Left renal pelvis (tissue), 4 donors: ENCODE results near the gene ATAD2B. TPM values are rescaled to one million over a fixed set of nuclear protein-coding genes. Genes with fewer than 3 reads are reported as not detected.

Experiments
- DNase-seq, 4 donors: peaks; one replicate each; pipeline ENCODE4 v3.0.0-alpha.2; 2013; ENCODE audit warnings: low read depth in 4 of 4, low spot score in 3 of 4
- polyA plus RNA-seq, 4 donors: library from polyadenylated mRNA; unstranded; fragments of 120-200 nt; gene quantifications; one replicate each; pipeline ENCODE4 v1.2.1, GENCODE V29; 2013; ENCODE audit not compliant: insufficient read length in 4 of 4

Gene ATAD2B
- polyA plus RNA-seq, 4 donors, result 15.7 to 23.6 (median 20.9) TPM

DNA sequence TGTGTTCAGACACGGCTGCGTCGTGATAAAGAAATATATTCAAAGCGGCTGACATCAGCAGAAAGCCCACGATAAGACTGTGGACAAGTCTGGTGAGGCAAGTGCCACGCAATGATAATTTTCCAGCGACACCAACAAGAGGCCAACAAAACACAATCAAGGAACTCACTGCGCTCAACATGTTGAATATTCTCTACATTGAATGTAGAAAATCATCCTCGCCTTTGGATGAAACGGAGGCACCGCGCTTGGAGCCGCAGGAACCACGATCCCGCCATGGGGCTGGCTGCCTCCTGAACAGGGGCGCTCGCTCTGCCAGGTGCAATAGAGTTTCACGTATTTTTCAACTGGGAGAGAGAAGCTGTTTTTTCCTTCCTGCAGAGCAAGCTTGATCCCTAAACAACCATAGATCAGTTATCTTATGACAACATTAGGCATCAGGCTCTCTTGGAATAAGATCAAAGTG lies 220.3 kb downstream of the ATAD2B start:
- no peak for DNase-seq

DNA sequence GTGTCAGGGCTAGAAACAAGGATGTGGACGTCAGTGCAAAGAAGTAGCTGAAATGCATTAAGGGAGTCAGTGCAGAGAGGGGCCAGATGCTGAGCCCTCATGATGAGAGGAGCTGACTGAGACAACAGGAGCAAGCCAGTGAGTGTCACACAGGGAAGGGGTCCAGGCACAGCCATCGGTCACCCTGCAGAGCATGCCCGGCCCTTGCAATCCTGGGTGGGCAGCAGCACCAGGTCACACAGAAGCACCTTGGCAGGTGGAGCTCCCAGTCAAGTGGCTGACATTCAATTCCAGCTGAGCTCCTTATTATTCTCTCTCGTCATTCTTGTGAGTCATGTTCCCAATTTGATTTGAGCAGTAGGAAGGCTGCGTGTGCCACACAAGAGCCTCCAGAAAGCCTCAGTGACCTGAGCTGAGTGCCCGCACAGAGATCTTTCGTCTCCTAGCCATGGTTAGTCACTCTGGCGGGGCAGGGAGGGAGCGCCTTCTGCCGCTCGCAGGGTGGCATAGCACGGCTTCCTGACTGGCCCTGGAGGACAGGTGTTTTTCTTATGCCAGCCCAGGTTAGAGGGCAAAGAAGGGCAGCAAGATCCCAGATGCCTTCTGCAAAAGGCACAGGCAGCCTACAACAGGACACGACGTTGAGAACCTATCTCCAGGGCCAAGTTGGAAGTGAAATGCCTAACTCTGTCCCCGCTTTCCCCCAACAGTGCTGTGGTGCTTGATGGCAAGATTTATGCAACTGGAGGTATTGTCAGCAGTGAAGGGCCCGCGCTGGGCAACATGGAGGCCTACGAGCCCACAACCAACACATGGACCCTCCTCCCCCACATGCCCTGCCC lies 220.9 kb downstream of the ATAD2B start:
- no peak for DNase-seq

DNA sequence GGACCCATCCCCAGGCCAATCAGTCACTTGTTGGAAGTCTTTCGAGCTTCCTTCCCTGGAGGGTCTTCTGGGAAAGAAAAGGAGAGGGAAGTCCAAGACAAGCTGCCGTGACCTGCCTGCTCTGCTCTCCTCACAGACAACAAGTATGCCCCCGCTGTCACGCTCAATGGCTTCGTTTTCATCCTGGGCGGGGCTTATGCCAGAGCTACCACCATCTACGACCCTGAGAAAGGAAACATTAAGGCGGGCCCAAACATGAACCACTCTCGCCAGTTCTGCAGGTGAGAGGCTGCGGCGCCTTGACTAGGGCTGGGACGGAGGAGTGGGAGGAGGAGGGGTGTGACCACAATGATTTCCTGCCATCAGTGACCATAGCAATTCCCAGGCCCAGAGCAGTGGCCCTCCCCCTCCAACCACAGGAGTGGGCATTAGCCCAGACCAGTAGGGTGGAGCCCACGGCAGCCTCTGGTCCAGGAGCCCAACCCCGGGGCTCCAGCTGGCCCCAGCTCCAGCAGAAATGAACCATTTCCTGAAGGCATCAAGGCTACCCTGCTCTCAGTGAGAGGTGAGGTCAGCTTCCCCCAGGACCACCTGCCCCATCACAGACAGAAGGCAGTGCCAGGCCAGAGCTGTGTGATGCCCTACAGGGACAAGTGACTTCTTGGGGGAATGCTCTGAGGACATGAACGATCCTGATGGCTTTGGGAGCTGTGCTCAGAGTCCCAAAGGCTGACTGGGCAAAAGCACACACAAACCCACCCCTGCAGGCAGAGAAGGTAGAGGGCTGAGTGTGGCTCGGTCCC lies 223.1 kb downstream of the ATAD2B start:
- DNase-seq, result no peak

DNA sequence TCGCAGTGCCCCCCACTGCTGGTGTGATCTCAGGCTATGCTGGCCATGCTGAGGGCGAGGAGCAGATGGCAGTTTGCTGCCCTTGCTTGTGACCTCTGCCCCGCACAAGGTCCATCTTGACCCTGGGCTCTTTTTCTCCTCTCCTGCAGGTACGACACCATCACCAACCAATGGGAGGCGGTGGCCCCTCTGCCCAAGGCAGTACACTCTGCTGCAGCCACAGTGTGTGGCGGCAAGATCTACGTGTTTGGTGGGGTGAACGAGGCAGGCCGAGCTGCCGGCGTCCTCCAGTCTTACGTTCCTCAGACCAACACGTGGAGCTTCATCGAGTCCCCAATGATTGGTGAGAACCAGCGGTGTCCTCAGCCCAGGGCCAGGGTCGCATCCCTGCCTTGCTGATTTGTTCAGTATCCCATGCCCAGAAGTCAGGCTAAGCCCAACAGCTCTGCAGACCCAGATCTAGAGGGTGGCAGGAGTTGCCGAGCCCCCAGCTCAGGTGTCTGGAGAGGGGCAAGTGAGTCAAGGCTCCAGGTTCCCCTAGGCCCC lies 223.8 kb downstream of the ATAD2B start:
- no peak for DNase-seq

DNA sequence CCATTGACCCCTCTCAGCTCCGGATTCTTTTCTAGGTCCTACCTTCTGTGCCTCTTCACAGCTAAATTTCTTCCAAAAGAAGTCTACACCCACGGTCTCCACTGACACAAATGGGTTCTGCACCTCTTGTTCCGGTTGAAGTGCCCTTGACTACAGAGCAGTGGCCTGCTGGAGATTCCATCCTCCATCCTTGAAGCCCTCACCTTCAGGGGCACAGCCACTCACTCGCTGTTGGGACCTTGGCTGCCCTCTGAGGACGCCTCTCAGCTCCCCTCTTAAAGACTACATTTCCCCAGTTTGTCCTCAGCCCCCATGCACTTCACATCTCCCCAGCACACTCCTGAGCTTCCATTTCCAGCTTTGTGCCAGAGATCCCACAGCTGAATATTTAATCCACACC lies 226.3 kb downstream of the ATAD2B start:
- no peak for DNase-seq

DNA sequence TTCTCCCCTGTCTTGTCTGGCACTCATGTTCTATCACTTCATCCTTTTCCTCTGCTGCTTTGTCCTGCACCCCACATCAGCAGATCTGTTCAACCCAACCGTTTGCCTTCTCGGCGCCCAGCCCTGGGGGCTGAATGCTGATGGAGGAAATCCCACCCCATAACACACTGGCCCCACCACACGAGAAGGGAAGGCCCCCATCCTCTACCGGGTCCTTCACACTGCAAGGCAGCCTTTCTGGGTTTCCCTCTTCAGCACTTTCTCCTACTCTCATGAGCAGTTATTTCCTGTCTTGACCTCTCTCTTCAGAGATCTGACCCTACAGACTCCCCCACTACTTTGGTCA lies 227.4 kb downstream of the ATAD2B start:
- no peak for DNase-seq

DNA sequence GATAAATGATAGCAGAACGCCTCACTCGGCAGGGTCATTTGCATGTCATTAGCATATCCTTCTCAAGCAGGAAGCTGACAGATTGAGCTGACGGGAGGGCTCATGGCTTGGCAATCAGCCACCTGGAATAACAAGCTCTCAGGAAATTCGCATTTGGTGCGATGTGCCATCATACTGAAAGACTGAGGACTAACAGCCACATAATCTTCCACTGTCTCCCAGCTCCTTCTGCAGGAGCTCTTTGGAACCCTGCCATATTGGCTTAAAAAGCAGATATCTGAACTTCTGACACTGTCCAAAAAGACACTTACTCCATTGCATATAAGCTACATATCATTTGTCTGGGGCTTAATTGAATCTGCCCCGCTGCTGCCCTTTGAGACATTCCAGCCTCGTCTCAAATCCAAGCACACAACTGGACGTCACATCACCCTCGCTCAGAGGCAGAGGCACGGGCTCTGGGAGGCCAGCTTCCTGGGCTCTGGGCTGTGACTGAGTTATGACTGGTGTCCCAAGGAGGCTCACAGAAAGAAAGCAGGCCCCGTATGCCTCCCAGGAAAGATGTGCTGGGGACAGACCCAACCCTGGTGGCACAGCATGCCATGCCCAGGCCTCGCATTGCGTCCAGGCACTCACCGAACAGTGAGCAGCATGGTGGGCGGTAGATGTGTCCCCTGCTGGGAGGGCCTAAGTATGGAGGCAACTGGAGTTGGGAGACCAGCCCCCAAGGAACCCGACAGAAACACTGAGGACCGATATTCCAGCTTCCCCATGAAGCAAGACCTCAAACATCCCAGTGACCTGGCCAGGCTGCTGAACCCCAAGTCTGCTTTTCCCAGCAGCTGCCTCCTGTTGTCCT lies 228.0 kb downstream of the ATAD2B start:
- DNase-seq, result no peak

Other genes starting within 250 kb of the ATAD2B start
- 10 to 100 TPM; 16.6 to 21.2 (median 20.2) TPM for gene UBXN2A, start 13.3 kb upstream of the ATAD2B start, polyA plus RNA-seq
- gene MFSD2B, start 83.0 kb upstream of the ATAD2B start, polyA plus RNA-seq, result 1 to 10 TPM; 2.0 to 4.9 (median 2.7) TPM
- gene WDCP, start 120.3 kb upstream of the ATAD2B start, polyA plus RNA-seq, result 10 to 100 TPM; 10.1 to 16.8 (median 14.5) TPM
- gene FKBP1B, start 122.6 kb upstream of the ATAD2B start, polyA plus RNA-seq, result 10 to 100 TPM in 2 of 4 donors, 1 to 10 TPM in 2; 5.9 to 13.4 (median 9.7) TPM
- gene SF3B6, start 149.2 kb upstream of the ATAD2B start, polyA plus RNA-seq, result 100 to 1,000 TPM; 117 to 188 (median 143) TPM
- 10 to 100 TPM; 39.4 to 71.9 (median 51.6) TPM for gene TP53I3, start 157.7 kb upstream of the ATAD2B start, polyA plus RNA-seq
- gene PFN4, start 196.2 kb upstream of the ATAD2B start, polyA plus RNA-seq, result 1 to 10 TPM; 1.9 to 2.9 (median 2.4) TPM
- 10 to 100 TPM; 18.8 to 32.9 (median 24.6) TPM for gene FAM228B, start 196.3 kb upstream of the ATAD2B start, polyA plus RNA-seq
- 1 to 10 TPM in 2 of 4 donors, under 1 TPM in 2; 0.48 to 1.5 (median 0.91) TPM for gene FAM228A, start 247.9 kb upstream of the ATAD2B start, polyA plus RNA-seq